GM12878 (cell line): ENCODE measurements around the gene NT5M.

Experiments used
- EZH2 ChIP-seq: IDR thresholded peaks from 2 replicates; pipeline ENCODE4 v1.6.1; 2012; ENCODE audit warnings: low read depth, mild to moderate bottlenecking, control low read depth, inconsistent platforms, low read length, borderline replicate concordance; ENCODE audit not compliant: control insufficient read depth
- TF ChIP-seq, protein P1 (sequence below): IDR thresholded peaks from 2 replicates; pipeline ENCODE4 v1.6.1; 2012; ENCODE audit warnings: low read length, inconsistent platforms

DNA sequence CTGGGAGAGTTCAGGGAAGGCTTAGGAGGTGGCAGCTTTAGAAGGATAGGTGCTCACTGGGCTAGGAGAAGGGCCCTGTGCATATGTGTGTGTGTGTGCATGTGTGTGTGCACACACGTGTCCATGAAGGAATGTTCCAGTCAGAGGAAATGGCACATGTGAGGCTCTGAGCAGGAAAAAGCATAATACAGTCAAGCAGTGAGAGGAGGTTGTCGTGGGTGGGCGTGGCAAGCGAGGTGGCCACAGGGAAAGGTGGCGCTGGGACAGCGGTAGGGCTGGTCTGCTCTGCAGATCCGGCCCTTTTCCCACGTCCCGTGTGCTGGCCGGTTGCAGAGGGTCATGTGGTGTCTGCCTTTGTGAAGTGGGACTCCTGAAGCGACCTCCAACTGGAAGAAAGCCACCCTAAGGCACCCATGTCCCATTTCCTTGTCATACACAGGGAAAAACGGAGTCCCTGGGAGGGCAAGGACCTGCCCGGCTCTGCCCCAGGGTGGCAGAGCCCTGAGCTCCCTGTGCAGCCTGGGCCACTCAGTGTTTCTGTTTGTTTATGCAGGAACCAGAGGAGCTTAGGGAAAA lies 40.1 kb downstream of the NT5M start:
- TF ChIP-seq, protein P1, sequence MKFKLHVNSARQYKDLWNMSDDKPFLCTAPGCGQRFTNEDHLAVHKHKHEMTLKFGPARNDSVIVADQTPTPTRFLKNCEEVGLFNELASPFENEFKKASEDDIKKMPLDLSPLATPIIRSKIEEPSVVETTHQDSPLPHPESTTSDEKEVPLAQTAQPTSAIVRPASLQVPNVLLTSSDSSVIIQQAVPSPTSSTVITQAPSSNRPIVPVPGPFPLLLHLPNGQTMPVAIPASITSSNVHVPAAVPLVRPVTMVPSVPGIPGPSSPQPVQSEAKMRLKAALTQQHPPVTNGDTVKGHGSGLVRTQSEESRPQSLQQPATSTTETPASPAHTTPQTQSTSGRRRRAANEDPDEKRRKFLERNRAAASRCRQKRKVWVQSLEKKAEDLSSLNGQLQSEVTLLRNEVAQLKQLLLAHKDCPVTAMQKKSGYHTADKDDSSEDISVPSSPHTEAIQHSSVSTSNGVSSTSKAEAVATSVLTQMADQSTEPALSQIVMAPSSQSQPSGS: no peak
- no peak for TF ChIP-seq EZH2
